Thoracic aorta (tissue), 2 donors: ENCODE results near the gene NR4A3. TPM values are rescaled to one million over a fixed set of nuclear protein-coding genes. Genes with fewer than 3 reads are reported as not detected.

Experiments used
- ATAC-seq: fragments of 150-250 bp; one replicate; pipeline ENCODE4 v1.8.0; 2017; ENCODE audit warnings: low read depth; ENCODE audit not compliant: insufficient number of reproducible peaks, low FRiP score
- DNase-seq: peaks from one replicate; pipeline ENCODE4 v3.0.0-alpha.2; 2020; ENCODE audit warnings: low spot score
- H3K27ac ChIP-seq, 2 donors: fragments of 200-600 bp; sonication (generic); 1 replicate in 1 of 2; 2 replicates in 1 of 2; pipeline ENCODE4 v1.5.1; 2016; ENCODE audit warnings: mild to moderate bottlenecking in 2 of 2, moderate library complexity in 2 of 2
- H3K27me3 ChIP-seq: fragments of 200-600 bp; sonication (generic); replicated peaks from 2 replicates; pipeline ENCODE4 v1.6.0; 2016; ENCODE audit warnings: mild to moderate bottlenecking; ENCODE audit not compliant: insufficient read depth
- H3K36me3 ChIP-seq: fragments of 200-600 bp; sonication (generic); one replicate; pipeline ENCODE4 v1.5.1; 2016
- H3K4me1 ChIP-seq, 2 donors: fragments of 200-600 bp; sonication (generic); 1 replicate in 1 of 2; 2 replicates in 1 of 2; pipeline versions ENCODE4 v1.5.1 to v1.6.0; 2016; ENCODE audit warnings: low read depth in 2 of 2, mild to moderate bottlenecking in 1 of 2; ENCODE audit not compliant: control insufficient read depth in 1 of 2
- H3K4me3 ChIP-seq: fragments of 200-600 bp; sonication (generic); 2 replicates; pipeline ENCODE4 v1.5.1; 2016; ENCODE audit warnings: mild to moderate bottlenecking
- H3K9me3 ChIP-seq: fragments of 200-600 bp; sonication (generic); 2 replicates; pipeline ENCODE4 v1.5.1; 2016
- total RNA-seq, 2 donors: library from RNA; depleted of rRNA; stranded (reverse); fragments of >200 nt; gene quantifications; one replicate each; pipeline versions ENCODE4 v1.1.0 to v1.2.3, GENCODE V29; 2016
- TF ChIP-seq, protein P1 (sequence below): fragments of 200-600 bp; sonication (generic); IDR thresholded peaks from one replicate; pipeline ENCODE4 v1.5.1; 2019; ENCODE audit warnings: antibody characterized with exemption

NR4A3 gene
- total RNA-seq, 2 donors from 2014 or later: 9.7 to 36.9 TPM

DNA sequence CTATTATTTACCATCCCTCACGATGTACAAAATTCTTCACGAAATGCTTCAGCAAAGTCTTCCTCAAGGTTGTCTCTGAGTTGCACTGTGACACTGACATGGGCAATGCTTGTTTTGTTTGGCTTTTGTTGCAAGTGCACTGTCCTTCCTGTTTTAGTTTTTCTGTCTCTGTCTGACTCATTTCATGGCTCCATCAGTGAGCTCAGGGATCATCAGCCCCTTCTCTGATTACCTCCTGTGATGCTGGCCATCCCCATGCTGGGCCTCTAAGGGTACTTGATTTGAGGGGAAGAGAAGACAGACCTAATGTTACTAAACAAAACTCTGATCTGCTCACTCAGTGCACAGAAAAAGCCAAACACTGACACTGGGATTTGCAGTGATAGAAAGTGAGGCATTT lies 47.2 kb downstream of the NR4A3 start:
- Histone ChIP-seq H3K36me3 (no peaks in the 10 kb centered on the region), H3K27me3 (no peaks in the 10 kb centered on the region), H3K4me1 (no peaks in the 10 kb centered on the region), H3K9me3 (no peaks in the 10 kb centered on the region), H3K4me3 (no peak overlapping the region), H3K27ac (no peak overlapping the region)
- ATAC-seq: no peak
- DNase-seq: no peak
- TF ChIP-seq, protein P1, sequence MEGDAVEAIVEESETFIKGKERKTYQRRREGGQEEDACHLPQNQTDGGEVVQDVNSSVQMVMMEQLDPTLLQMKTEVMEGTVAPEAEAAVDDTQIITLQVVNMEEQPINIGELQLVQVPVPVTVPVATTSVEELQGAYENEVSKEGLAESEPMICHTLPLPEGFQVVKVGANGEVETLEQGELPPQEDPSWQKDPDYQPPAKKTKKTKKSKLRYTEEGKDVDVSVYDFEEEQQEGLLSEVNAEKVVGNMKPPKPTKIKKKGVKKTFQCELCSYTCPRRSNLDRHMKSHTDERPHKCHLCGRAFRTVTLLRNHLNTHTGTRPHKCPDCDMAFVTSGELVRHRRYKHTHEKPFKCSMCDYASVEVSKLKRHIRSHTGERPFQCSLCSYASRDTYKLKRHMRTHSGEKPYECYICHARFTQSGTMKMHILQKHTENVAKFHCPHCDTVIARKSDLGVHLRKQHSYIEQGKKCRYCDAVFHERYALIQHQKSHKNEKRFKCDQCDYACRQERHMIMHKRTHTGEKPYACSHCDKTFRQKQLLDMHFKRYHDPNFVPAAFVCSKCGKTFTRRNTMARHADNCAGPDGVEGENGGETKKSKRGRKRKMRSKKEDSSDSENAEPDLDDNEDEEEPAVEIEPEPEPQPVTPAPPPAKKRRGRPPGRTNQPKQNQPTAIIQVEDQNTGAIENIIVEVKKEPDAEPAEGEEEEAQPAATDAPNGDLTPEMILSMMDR: no peak

DNA sequence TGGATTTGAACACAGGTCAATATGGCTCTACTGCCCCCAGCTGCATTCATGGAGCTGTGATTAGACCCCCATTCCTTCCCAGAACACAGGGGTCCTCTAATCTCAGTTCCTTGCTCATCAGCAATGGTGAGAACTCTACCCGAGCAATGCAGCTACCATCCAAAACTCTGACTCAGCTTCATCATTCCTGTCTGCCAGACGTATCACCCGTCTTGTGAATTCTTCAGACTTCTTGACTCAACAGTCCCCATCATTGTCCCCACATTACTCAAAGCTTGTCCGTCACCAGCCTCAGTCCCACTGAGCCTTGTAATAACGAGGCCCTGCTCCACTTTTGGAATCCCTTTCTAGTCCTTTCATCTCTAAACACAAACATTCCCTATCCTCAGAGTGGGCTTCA lies 48.4 kb downstream of the NR4A3 start:
- Histone ChIP-seq H3K27ac (no peak overlapping the region), H3K9me3 (no peaks in the 10 kb centered on the region), H3K27me3 (no peaks in the 10 kb centered on the region), H3K4me3 (no peak overlapping the region), H3K4me1 (no peaks in the 10 kb centered on the region), H3K36me3 (no peaks in the 10 kb centered on the region)
- ATAC-seq: no peak
- TF ChIP-seq, protein P1: no peak
- no peak for DNase-seq

DNA sequence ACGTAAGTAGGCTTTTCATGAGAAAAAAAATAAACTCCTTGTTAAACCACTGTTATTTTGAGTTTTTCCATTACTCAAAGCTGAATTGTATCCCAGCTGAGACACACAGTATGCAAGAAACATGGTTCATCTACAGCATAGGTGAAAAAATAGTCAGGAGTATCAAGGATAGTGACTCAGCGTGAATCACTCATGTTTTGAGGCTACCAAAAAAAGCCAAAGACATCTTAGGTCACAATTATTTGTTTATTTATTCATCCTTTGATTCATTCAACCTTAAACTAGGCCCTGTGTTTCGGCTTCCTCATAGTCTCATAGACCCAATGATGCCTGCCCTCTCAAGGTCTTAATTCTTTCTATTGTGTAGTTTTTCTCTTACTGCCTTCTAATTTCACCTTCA lies 51.8 kb downstream of the NR4A3 start:
- TF ChIP-seq, protein P1: no peak
- Histone ChIP-seq H3K27me3 (no peaks in the 10 kb centered on the region), H3K4me3 (no peak overlapping the region), H3K4me1 (no peaks in the 10 kb centered on the region), H3K27ac (no peak overlapping the region), H3K36me3 (no peaks in the 10 kb centered on the region), H3K9me3 (no peaks in the 10 kb centered on the region)
- DNase-seq: no peak
- no peak for ATAC-seq

DNA sequence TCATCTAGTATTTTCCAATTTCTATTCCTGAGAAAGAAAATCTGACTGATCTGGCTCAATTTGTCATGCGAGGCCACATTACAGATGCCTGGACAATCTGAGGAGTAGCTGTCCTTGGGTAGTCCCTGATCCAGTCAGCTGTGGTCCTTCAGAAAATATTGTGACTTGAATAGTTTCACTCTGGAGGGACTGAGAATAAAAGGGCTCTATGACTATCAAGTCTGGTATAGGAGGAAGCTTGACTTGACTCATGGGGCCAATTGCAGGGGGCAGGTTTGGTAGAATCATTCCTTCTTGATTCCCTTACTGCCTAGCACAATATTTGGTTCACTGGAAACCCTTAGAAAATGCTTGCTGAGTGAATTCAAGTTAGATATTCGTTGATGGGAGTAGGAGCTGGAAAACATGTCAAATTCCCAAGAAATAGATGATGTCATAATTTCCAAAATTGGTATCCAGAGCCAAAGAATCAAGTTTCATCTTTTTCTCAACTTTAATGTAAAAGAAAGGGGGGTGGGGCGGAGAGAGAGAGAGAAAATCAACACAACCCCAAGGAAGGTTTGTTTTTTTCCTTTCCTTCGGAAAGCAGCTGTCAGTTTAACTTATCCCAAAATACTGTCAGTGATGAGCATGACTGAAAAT lies 52.4 kb downstream of the NR4A3 start:
- Histone ChIP-seq H3K9me3 (no peaks in the 10 kb centered on the region), H3K27ac (no peak overlapping the region), H3K27me3 (no peaks in the 10 kb centered on the region), H3K4me3 (no peak overlapping the region), H3K36me3 (no peaks in the 10 kb centered on the region), H3K4me1 (no peaks in the 10 kb centered on the region)
- DNase-seq (no peak), ATAC-seq (no peak)
- TF ChIP-seq, protein P1: no peak

DNA sequence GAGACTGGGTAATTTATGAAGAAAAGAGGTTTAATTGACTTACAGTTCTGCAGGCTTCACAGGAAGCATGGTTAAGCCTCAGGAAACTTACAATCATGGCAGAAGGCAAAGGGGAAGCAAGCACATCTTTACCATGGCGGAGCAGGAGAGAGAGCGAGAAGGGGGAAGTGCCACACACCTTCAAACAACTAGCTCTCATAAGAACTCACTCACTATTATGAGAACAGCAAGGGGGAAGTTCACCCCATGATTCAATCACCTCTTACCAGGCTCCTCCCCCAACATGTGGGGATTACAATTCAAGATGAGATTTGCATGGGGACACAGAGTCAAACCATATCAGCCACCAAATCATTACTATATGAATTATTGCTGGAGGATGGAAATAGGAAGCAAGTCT lies 54.5 kb downstream of the NR4A3 start:
- TF ChIP-seq, protein P1: no peak
- H3K9me3 ChIP-seq: no peaks in the 10 kb centered on the region
- DNase-seq (no peak), ATAC-seq (no peak)
- H3K4me1 ChIP-seq: no peaks in the 10 kb centered on the region
- no peaks in the 10 kb centered on the region for H3K27me3 ChIP-seq
- no peak overlapping the region for H3K27ac ChIP-seq
- no peak overlapping the region for H3K4me3 ChIP-seq
- no peaks in the 10 kb centered on the region for H3K36me3 ChIP-seq
